IPS DF 4.7 (cell line): Measurements from ENCODE around the gene MATK.

Experiments used
- DNase-seq: peaks from one replicate; pipeline ENCODE4 v3.0.0-alpha.2; 2013; ENCODE audit warnings: low spot score; ENCODE audit errors: extremely low read depth

Gene MATK

DNA sequence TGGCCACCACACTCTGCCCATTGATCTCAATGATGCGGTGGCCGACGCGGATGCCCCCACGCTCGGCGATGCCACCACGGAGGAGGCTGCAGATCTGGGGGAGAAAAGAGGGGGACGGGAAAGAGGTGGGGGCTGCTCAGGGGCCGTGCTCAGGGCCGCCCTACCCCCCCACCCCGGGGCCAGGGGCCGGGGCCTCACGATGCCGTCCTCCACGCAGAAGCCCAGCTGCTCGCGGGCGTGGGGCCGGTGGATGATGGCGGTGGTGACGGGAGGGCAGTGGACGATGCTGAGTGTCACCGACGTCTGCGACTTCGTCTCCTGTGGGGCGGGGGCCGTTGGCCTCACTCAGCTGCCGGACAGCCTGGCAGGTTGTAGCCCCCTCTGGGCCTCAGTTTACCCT is 34.9 kb downstream of the MATK start:
- no peak for DNase-seq

DNA sequence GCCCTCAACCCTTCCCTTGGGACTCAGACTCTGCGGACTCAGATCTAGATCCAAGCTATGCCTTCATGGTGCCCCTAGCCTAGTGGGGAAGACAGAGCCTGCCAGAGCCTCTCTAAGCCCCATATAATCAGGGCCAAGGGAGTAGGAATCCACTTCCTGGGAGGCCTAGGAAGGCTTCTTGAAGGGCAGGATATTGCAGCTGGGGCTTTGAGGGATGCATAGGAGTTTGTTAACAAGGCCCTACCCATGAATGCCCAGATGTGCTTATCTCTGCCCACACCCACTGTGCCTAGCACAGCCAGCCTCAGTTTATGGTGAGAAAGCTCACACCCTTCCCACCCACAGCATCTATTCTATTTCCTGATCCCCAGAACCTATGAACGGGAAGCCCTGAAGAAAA is 36.0 kb downstream of the MATK start:
- DNase-seq = no peak

DNA sequence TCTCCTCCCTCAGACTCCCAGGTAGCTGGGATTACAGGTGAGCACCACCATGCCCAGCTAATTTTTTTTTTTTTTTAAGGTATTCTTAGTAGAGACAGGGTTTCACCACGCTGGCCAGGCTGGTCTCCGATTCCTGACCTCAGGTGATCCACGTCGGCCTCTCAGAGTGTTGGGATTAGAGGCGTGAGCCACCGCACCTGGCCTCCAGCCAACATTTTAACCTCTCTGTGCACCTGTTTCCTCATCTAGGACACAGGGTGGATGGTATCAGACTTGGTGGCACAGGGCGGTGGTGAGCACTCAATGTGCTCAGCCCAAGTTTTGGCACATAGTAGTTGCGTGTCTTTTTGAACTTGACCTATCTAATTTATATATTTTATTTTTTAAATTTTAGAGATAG is 37.2 kb downstream of the MATK start:
- DNase-seq = no peak

DNA sequence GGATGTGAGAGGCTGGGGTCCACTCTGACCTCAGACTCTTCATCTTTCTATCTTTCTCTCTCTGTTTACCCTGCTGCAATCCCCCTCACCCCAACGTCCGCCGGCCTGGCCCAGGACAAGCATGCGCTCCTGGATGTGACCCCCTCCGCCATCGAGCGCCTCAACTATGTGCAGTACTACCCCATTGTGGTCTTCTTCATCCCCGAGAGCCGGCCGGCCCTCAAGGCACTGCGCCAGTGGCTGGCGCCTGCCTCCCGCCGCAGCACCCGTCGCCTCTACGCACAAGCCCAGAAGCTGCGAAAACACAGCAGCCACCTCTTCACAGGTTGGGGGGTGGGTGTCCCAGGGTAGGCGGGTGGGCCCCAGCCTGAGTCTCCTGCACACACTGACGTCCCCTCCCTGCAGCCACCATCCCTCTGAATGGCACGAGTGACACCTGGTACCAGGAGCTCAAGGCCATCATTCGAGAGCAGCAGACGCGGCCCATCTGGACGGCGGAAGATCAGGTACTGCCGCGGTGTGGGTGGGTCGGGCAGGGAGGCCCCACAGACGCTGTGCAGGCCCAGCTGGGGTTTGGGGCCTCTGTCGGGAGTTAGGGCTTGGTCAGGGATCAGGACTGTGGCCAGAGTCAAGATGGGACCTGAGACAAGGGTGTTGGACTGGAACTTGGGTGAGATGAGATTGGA is 39.7 kb downstream of the MATK start:
- no peak for DNase-seq

DNA sequence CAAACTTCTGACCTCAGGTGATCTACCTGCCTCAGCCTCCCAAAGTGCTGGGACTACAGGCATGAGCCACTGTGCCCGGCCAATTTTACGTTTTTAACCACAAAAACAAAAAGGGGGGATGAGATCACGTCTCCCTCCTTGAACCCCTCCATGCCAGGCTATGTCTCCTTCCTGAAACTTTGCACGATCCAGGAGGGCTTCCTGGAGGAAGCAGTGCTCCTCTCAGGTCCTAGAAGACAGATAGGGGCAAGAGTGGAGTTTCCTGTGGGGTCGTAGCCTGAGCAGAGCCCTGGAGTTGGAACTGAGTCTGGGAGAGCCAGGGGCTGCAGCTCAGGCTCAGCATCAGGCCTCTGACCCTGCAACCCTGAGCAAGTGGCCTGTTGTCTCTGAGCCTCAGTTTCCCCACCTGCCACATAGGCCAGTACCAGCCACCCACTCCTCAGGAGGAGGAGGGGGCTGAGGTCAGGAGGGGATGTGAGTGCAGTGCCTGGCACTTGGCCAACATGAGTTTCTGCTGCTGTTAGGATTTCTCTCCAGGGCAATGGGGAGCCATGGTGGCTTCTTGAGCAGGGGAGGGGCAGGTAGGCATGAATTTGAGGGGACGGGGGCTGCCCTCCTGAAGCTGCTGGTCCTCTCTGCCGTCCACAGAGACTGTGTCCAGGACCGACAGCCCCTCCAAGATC is 40.7 kb downstream of the MATK start:
- no peak for DNase-seq

DNA sequence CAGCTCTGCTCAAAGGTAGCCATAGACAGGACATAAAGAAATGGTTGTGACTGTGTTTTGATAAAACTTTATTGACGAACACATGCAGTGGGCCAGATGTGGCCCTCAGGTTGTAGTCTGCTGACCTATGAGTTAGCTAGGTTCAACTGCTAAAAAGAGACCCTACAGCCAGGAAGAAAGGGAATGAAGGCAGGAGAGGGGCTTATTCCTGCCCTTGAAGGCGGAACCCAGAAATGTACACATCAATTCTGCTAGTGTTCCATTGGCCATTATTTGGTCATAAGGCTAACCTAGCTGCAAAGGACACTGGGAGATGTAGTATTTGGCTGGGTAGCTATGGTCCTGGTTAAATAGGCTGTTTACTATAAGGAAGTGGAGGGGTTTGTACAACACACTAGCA is 42.7 kb downstream of the MATK start:
- DNase-seq = no peak

DNA sequence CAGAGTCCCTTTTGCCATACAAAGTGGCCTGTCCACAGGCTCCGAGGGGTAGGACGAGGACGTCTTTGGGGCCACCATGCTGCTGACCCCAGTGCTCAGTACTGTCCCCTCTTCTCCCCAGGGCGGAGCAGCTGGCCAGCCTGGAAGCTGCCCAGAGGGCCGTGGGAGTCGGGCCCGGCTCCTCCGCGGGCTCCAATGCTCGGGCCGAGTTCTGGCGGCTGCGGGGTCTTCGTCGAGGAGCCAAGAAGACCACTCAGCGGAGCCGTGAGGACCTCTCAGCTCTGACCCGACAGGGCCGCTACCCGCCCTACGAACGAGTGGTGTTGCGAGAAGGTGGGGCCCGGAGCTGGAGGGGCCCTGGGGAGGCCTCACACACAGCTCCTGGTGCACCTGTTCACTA is 45.8 kb downstream of the MATK start:
- no peak for DNase-seq

DNA sequence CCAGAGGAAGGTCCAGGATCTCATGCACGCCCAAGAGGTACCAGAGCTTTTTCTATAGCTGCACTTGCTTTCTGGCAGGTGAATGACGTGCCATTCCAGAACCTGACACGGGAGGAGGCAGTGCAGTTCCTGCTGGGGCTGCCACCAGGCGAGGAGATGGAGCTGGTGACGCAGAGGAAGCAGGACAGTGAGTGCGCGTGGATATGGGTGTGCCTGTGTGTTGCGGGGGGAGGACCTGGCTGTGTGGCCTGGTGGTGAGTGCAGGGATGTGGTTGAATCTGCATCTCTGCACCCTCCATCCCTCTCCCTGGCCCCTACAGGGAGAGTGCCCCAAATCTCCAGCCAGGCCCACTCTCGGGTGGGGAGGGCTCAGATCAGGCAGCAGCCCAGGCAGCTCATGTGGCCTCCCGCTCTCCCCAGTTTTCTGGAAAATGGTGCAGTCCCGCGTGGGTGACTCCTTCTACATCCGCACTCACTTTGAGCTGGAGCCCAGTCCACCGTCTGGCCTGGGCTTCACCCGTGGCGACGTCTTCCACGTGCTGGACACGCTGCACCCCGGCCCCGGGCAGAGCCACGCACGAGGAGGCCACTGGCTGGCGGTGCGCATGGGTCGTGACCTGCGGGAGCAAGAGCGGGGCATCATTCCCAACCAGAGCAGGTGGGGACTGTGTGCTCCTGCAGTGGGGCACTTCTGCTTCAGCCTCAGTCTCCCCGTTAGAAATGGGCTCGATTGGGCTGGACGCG is 47.5 kb downstream of the MATK start:
- no peak for DNase-seq

DNA sequence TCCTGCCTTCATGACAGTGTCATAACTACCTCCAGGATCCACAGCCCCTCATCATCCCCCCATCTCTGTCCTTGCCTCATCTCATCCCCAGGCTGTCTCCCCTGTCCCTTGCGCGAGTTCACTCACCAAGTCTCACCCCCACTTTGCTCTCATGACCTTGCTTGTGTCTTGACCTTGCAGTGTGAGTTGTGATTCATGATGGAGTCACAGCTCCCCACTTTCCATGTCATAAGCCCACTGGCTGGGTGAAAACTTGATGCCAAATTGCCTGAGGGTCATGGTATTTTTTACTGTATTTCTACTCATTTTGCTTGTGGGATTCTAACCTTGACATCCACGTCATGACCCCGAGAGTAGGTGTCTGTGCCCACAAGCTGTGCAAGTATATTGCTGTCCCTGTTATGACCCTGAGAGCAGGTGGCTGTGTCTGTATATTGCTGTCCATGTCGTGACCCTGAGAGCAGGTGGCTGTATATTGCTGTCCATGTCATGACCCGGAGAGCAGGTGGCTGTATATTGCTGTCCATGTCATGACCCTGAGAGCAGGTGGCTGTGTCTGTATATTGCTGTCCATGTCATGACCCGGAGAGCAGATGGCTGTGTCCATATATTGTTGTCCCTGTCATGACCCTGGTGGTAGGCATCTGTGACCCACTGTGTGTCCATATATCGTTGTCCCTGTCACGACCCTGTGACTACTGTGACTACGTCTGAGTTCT is 48.5 kb downstream of the MATK start:
- no peak for DNase-seq

DNA sequence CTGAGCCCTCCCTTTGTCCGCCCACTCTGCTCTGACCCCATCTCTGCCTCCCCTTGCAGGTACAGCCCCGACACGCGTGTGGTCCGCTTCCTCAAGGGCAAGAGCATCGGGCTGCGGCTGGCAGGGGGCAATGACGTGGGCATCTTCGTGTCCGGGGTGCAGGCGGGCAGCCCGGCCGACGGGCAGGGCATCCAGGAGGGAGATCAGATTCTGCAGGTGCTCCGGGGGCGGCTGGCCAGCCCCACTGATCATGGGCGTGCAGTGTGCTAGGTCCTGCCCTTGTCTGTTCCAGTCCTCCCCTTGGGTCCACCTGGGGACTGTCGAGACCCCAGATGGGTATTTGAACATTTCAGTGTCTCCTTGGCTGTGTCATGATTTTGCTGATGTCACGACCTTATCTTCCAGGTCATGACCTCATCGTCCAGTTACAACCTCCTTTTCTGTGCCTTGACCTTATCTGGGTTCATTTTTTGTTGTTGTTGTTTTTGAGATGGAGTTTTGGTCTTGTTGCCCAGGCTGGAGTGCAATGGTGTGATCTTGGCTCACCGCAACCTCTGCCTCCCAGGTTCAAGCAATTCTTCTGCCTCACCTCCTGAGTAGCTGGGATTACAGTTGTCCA is 50.0 kb downstream of the MATK start:
- no peak for DNase-seq

DNA sequence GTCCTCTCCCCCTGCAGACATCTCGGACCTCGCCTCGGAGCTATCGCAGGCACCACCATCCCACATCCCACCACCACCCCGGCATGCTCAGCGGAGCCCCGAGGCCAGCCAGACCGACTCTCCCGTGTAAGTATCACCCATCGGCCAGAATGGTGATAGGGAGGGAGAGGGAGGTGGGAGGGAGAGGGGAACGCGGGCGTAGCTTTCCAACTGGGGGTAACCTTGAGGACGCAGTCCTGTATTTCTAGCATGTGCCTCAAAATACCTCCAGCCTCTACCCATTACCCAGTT is 51.9 kb downstream of the MATK start:
- no peak for DNase-seq

DNA sequence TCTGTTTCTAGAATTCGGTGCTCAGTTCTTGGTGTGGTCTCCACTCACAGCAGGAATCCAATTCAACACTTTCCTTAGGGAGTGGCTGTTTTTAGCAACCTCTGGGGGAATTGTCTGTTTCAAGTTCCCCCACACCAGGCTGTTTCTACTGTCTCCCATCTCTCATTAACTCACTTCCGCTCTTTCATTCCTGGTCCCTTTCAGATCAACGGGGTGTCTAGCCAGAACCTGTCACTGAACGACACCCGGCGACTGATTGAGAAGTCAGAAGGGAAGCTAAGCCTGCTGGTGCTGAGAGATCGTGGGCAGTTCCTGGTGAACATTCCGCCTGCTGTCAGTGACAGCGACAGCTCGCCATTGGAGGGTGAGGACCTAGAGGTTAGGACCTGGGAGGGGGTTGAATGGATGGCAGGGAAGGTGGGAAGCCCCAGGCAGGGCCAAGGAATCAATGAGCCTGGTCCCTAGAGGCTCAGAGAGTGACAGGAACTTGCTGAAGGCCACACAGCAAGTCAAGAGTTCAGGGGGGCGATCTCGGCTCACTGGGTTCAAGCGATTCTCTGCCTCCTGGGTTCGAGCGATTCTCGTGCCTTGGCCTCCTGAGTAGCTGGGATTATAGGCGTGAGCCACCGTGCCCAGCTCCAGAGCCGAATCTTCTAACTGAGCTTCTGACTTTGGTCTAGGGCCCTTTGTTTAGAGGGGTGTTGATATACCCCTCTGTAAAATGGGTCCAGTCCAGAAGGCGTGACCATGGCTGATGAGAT is 52.5 kb downstream of the MATK start:
- DNase-seq = no peak

DNA sequence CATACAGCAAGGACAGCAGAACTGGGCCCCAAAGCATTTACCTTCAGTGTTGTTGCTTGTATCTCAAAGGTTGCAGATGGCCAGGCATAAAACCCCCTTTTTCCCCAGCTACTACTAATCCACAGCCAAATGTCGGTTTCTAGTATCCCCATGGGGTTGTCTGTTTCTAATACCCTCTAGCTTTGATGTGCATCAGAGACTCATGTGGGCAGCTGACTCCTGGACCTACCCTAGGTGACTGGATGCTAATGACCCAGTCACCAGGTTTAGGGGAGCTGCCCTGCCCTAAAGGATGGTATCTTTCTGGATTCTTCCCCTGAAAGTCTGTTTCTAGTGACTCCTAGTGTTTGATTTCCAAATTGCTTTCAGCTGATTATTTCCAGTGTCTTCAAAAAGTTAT is 54.1 kb downstream of the MATK start:
- no peak for DNase-seq

DNA sequence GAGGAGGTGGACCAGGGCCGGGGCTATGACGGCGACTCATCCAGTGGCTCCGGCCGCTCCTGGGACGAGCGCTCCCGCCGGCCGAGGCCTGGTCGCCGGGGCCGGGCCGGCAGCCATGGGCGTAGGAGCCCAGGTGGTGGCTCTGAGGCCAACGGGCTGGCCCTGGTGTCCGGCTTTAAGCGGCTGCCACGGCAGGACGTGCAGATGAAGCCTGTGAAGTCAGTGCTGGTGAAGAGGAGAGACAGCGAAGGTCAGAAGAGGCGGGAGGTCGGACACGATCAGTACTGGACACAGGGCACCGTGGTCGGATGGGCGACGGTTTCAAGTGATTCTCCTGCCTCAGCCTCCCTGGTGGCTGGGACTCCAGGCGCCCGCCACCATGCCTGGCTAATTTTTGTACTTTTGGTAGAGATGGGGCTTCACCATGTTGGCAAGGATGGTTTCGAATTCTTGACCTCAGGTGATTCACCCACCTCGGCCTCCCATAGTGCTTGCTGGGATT is 55.7 kb downstream of the MATK start:
- no peak for DNase-seq
